Ishikawa (cell line): ENCODE results near the gene MTERF4.

Source experiments
- CEBPB ChIP-seq: IDR thresholded peaks from 2 replicates; pipeline ENCODE4 v1.6.1; 2012
- CREB1 ChIP-seq: IDR thresholded peaks from 2 replicates; pipeline ENCODE4 v1.6.1; 2012; ENCODE audit warnings: low read depth
- EGR1 ChIP-seq: IDR thresholded peaks from 2 replicates; pipeline ENCODE4 v1.6.1; 2012
- EP300 ChIP-seq: IDR thresholded peaks from 2 replicates; pipeline ENCODE4 v1.6.1; 2012; ENCODE audit warnings: borderline replicate concordance
- FOXM1 ChIP-seq: IDR thresholded peaks from 2 replicates; pipeline ENCODE4 v1.6.1; 2012; ENCODE audit warnings: low read depth, borderline replicate concordance
- MAX ChIP-seq: IDR thresholded peaks from 2 replicates; pipeline ENCODE4 v1.6.1; 2012
- NFIC ChIP-seq: IDR thresholded peaks from 2 replicates; pipeline ENCODE4 v1.6.1; 2012
- RAD21 ChIP-seq: IDR thresholded peaks from 2 replicates; pipeline ENCODE4 v1.6.1; 2012; ENCODE audit warnings: low read depth
- REST ChIP-seq: IDR thresholded peaks from 2 replicates; pipeline ENCODE4 v1.6.1; 2012; ENCODE audit warnings: low read depth, mild to moderate bottlenecking
- TAF1 ChIP-seq: IDR thresholded peaks from 2 replicates; pipeline ENCODE4 v1.6.1; 2012; ENCODE audit warnings: low read depth, mild to moderate bottlenecking
- TCF12 ChIP-seq: IDR thresholded peaks from 2 replicates; pipeline ENCODE4 v1.6.1; 2012; ENCODE audit warnings: low read depth
- TEAD4 ChIP-seq: IDR thresholded peaks from 2 replicates; pipeline ENCODE4 v1.6.1; 2012
- USF1 ChIP-seq: IDR thresholded peaks from 2 replicates; pipeline ENCODE4 v1.6.1; 2012
- YY1 ChIP-seq: IDR thresholded peaks from 2 replicates; pipeline ENCODE4 v1.6.1; 2012; ENCODE audit warnings: low read depth
- ZBTB7A ChIP-seq: IDR thresholded peaks from 2 replicates; pipeline ENCODE4 v1.6.1; 2012; ENCODE audit warnings: low read depth

The MTERF4 gene

GRCh38 chr2:241084856-241085444 is 17.1 kb downstream of the MTERF4 start:
- TF ChIP-seq FOXM1 = no peak
- TF ChIP-seq USF1 = no peak
- TF ChIP-seq EGR1 = no peak
- no peak for TF ChIP-seq TAF1
- TF ChIP-seq TCF12 = no peak
- no peak for TF ChIP-seq RAD21
- TF ChIP-seq ZBTB7A = no peak
- TF ChIP-seq CEBPB = no peak
- no peak for TF ChIP-seq REST
- TF ChIP-seq EP300 = no peak
- no peak for TF ChIP-seq TEAD4
- no peak for TF ChIP-seq CREB1
- TF ChIP-seq NFIC = no peak
- no peak for TF ChIP-seq YY1
- TF ChIP-seq MAX = no peak

GRCh38 chr2:241083091-241083415 is 19.0 kb downstream of the MTERF4 start:
- no peak for TF ChIP-seq TAF1
- TF ChIP-seq NFIC = no peak
- TF ChIP-seq YY1 = no peak

GRCh38 chr2:241082341-241083090 is 19.6 kb downstream of the MTERF4 start:
- TF ChIP-seq RAD21 (no peak), REST (no peak), ZBTB7A (no peak), FOXM1 (no peak), TAF1 (no peak), CREB1 (no peak), CEBPB (no peak), TCF12 (no peak), YY1 (no peak), EGR1 (no peak), USF1 (no peak), EP300 (no peak), NFIC (no peak), TEAD4 (no peak)

- no peak for TF ChIP-seq USF1
- TF ChIP-seq ZBTB7A = no peak
- no peak for TF ChIP-seq TCF12
Measured at GRCh38 chr2:241081643-241082340, 20.3 kb downstream of the MTERF4 start.

GRCh38 chr2:241081190-241081642 is 20.9 kb downstream of the MTERF4 start:
- no peak for TF ChIP-seq FOXM1
- no peak for TF ChIP-seq TCF12
- no peak for TF ChIP-seq USF1
